Measurements from ENCODE around the gene FOXO6.
A peak's percentile ranks its signal among the peaks of the same experiment; 100 is the strongest.

The FOXO6 gene

GRCh38 chr1:41411229-41411628 is 50.0 kb downstream of the FOXO6 start:
- Mint-ChIP-seq H3K9me3 (no peaks in the 10 kb centered on the region), H3K4me1 (no peaks in the 10 kb centered on the region), H3K36me3 (no peaks in the 10 kb centered on the region), H3K27ac (no peak overlapping the region), H3K4me3 (no peak overlapping the region), H3K27me3 (peaks cover 10% of the 10 kb centered on the region)

- H3K9me3 Mint-ChIP-seq: no peaks in the 10 kb centered on the region
- no peak overlapping the region for H3K27ac Mint-ChIP-seq
Measured at GRCh38 chr1:41412748-41413147, 51.5 kb downstream of the FOXO6 start.

GRCh38 chr1:41413748-41414281 is 52.6 kb downstream of the FOXO6 start:
- H3K4me3 Mint-ChIP-seq: no peak overlapping the region
- no peaks in the 10 kb centered on the region for H3K36me3 Mint-ChIP-seq
- peaks cover 6% of the 10 kb centered on the region for H3K27me3 Mint-ChIP-seq

More at GRCh38 chr1:41412748-41413147, 51.5 kb downstream of the FOXO6 start:
- H3K27me3 Mint-ChIP-seq: peaks cover 10% of the 10 kb centered on the region
- no peak overlapping the region for H3K4me3 Mint-ChIP-seq
- H3K36me3 Mint-ChIP-seq: no peaks in the 10 kb centered on the region
- H3K4me1 Mint-ChIP-seq: no peaks in the 10 kb centered on the region

GRCh38 chr1:41414296-41414695 is 53.1 kb downstream of the FOXO6 start:
- peaks cover 3% of the 10 kb centered on the region for H3K27me3 Mint-ChIP-seq
- no peaks in the 10 kb centered on the region for H3K9me3 Mint-ChIP-seq

More at GRCh38 chr1:41413748-41414281, 52.6 kb downstream of the FOXO6 start:
- Mint-ChIP-seq H3K4me1 (no peaks in the 10 kb centered on the region), H3K9me3 (no peaks in the 10 kb centered on the region), H3K27ac (no peak overlapping the region)

GRCh38 chr1:41414716-41415306 is 53.6 kb downstream of the FOXO6 start:
- Mint-ChIP-seq H3K9me3 (no peaks in the 10 kb centered on the region), H3K4me3 (no peak overlapping the region), H3K27me3 (peaks cover 3% of the 10 kb centered on the region), H3K4me1 (no peaks in the 10 kb centered on the region), H3K36me3 (no peaks in the 10 kb centered on the region), H3K27ac (no peak overlapping the region)

More at GRCh38 chr1:41414296-41414695, 53.1 kb downstream of the FOXO6 start:
- no peaks in the 10 kb centered on the region for H3K4me1 Mint-ChIP-seq
- H3K27ac Mint-ChIP-seq: no peak overlapping the region
- no peak overlapping the region for H3K4me3 Mint-ChIP-seq
- no peaks in the 10 kb centered on the region for H3K36me3 Mint-ChIP-seq

GRCh38 chr1:41416081-41416480 is 54.8 kb downstream of the FOXO6 start:
- Mint-ChIP-seq H3K9me3 (no peaks in the 10 kb centered on the region), H3K4me3 (no peak overlapping the region), H3K27ac (no peak overlapping the region), H3K4me1 (no peaks in the 10 kb centered on the region), H3K36me3 (no peaks in the 10 kb centered on the region), H3K27me3 (no peaks in the 10 kb centered on the region)

GRCh38 chr1:41416552-41417334 is 55.5 kb downstream of the FOXO6 start:
- Mint-ChIP-seq H3K4me3 (no peak overlapping the region), H3K36me3 (no peaks in the 10 kb centered on the region), H3K27ac (peak overlapping the region; percentile 55)

GRCh38 chr1:41417335-41417682 is 56.1 kb downstream of the FOXO6 start:
- no peaks in the 10 kb centered on the region for H3K9me3 Mint-ChIP-seq
- H3K4me3 Mint-ChIP-seq: no peak overlapping the region
- no peak overlapping the region for H3K27ac Mint-ChIP-seq
- no peaks in the 10 kb centered on the region for H3K4me1 Mint-ChIP-seq
- no peaks in the 10 kb centered on the region for H3K27me3 Mint-ChIP-seq
- no peaks in the 10 kb centered on the region for H3K36me3 Mint-ChIP-seq

More at GRCh38 chr1:41416552-41417334, 55.5 kb downstream of the FOXO6 start:
- H3K9me3 Mint-ChIP-seq: no peaks in the 10 kb centered on the region
- no peaks in the 10 kb centered on the region for H3K27me3 Mint-ChIP-seq
- H3K4me1 Mint-ChIP-seq: no peaks in the 10 kb centered on the region

GRCh38 chr1:41417746-41418145 is 56.5 kb downstream of the FOXO6 start:
- Mint-ChIP-seq H3K4me3 (no peak overlapping the region), H3K27ac (no peak overlapping the region), H3K36me3 (no peaks in the 10 kb centered on the region), H3K27me3 (no peaks in the 10 kb centered on the region), H3K4me1 (no peaks in the 10 kb centered on the region), H3K9me3 (no peaks in the 10 kb centered on the region)

- no peak overlapping the region for H3K27ac Mint-ChIP-seq
- no peaks in the 10 kb centered on the region for H3K27me3 Mint-ChIP-seq
- H3K36me3 Mint-ChIP-seq: no peaks in the 10 kb centered on the region
- H3K9me3 Mint-ChIP-seq: no peaks in the 10 kb centered on the region
- no peaks in the 10 kb centered on the region for H3K4me1 Mint-ChIP-seq
- no peak overlapping the region for H3K4me3 Mint-ChIP-seq
Measured at GRCh38 chr1:41418857-41419583, 57.8 kb downstream of the FOXO6 start.

- no peaks in the 10 kb centered on the region for H3K4me1 Mint-ChIP-seq
- no peaks in the 10 kb centered on the region for H3K9me3 Mint-ChIP-seq
- no peaks in the 10 kb centered on the region for H3K27me3 Mint-ChIP-seq
- no peak overlapping the region for H3K4me3 Mint-ChIP-seq
- no peaks in the 10 kb centered on the region for H3K36me3 Mint-ChIP-seq
- H3K27ac Mint-ChIP-seq: no peak overlapping the region
Measured at GRCh38 chr1:41419584-41420295, 58.5 kb downstream of the FOXO6 start.

- Mint-ChIP-seq H3K4me1 (no peaks in the 10 kb centered on the region), H3K4me3 (no peak overlapping the region), H3K27ac (no peak overlapping the region), H3K27me3 (no peaks in the 10 kb centered on the region), H3K9me3 (no peaks in the 10 kb centered on the region), H3K36me3 (no peaks in the 10 kb centered on the region)
Measured at GRCh38 chr1:41420351-41420750, 59.1 kb downstream of the FOXO6 start.

GRCh38 chr1:41420860-41421259 is 59.6 kb downstream of the FOXO6 start:
- no peaks in the 10 kb centered on the region for H3K36me3 Mint-ChIP-seq
- H3K4me1 Mint-ChIP-seq: no peaks in the 10 kb centered on the region
- H3K9me3 Mint-ChIP-seq: no peaks in the 10 kb centered on the region
- no peak overlapping the region for H3K27ac Mint-ChIP-seq
- H3K27me3 Mint-ChIP-seq: no peaks in the 10 kb centered on the region
- no peak overlapping the region for H3K4me3 Mint-ChIP-seq

- Mint-ChIP-seq H3K4me1 (no peaks in the 10 kb centered on the region), H3K27me3 (no peaks in the 10 kb centered on the region), H3K4me3 (no peak overlapping the region), H3K36me3 (no peaks in the 10 kb centered on the region), H3K9me3 (no peaks in the 10 kb centered on the region), H3K27ac (no peak overlapping the region)
Measured at GRCh38 chr1:41422306-41422705, 61.1 kb downstream of the FOXO6 start.

GRCh38 chr1:41423511-41424191 is 62.4 kb downstream of the FOXO6 start:
- Mint-ChIP-seq H3K36me3 (no peaks in the 10 kb centered on the region), H3K27ac (no peak overlapping the region), H3K4me3 (no peak overlapping the region), H3K27me3 (no peaks in the 10 kb centered on the region), H3K4me1 (no peaks in the 10 kb centered on the region), H3K9me3 (no peaks in the 10 kb centered on the region)

Data from activated naive CD4-positive, alpha-beta T cell treated with anti-CD3 and anti-CD28 coated beads, Interleukin-2, amount 50 U/mL, for 24 hours (primary cell).